DMS153 treated with DMSO at 0.1 percent for 48 hours (cell line): Measurements from ENCODE around the gene OLFML3.
A peak's percentile ranks its signal among the peaks of the same experiment; 100 is the strongest.
"Not testable (repeated sequence)": the region's sequence is repeated elsewhere in the genome, so short reads cannot be mapped to it uniquely, and the experiment has no call there.

Experiments
- DNase-seq: peaks from one replicate; lab custom pipeline; 2025; ENCODE audit not compliant: unreplicated experiment; lab: John Stamatoyannopoulos, UW

The OLFML3 gene

GRCh38 chr1:113978863-113979702 lies at the start of gene OLFML3:
Gene OLFML3, plus strand, starts transcription at chr1:113979474. Its CDS starts 43 bp downstream, at chr1:113979517.
- DNase-seq = peak; percentile 64

DNA sequence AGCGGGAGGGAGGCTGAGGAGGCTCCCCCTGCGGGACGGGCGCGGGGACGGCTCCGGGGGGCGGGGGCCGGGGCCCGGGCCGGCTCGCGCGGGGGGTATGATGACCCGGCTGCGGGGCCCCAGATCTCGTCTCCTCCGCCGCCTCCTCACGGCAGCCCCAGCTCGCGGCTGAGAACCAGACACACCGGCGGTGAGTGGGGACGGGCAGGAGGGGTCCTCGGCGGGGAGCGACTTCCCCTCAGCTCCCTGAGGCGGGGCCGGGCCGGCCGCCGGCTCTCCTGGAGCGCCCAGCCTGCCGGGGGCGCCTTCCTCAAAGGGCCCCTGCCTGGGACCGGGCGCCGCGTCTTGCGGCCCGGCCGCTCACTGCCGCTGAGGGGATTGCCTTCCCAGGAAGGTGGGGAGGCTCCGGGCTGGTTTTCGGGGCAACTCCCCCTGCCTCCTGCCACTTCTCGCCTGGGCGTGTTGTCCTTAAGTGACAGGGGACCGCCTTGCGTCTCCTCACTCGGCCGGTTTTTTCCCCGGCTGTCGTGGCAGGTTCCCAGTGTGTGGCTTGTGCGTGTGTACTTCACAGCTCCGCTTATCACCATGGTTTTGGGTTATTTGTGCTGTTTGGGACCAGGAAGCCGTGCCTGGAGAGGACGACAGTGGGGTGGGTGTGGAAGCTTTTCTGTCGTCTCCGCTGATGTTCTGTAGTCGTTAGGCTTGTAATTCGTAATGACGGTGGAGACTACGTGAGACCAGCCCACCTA lies 49.4 kb upstream of the OLFML3 start:
- no peak for DNase-seq

- no peak for DNase-seq
These were observed 48.6 kb upstream of the OLFML3 start for GRCh38 chr1:113930499-113931161.

DNA sequence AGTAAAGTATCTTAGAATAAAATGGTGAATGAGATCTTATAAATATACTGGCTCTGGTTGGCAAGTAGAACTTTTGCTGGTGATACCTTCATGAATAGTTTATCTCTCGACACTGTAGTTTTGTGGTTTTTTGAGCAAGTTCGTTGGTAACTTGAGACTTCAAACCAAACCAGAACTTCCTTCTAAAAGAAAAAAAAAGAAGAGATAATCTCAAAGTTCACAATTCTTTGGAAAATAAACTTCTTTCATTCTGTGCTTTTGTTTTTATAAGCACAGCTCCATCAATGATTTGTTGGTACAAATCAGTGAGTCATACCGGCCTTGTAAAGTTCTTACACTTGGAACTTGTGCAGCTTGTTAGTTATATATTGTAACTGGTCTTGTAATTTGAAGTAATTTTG lies 47.8 kb upstream of the OLFML3 start:
- no peak for DNase-seq

DNA sequence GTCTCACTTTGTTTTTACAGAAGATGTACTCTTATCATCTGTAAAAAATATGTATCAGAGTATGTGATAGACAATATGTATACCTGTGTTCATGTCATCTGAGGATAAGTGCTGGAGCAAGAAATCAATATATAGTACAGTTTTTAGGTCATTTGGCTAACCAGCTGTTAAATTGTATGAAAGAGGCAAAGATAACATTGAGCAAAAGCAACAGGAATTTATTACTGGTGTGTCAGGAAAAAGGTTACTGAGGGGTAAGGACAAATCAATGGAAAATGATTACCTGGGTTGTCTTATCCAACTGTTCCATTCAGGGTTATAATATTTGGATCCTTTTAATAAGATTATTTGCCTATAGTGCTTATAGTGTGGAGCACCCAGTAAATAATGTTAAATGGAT lies 45.3 kb upstream of the OLFML3 start:
- DNase-seq = no peak

DNA sequence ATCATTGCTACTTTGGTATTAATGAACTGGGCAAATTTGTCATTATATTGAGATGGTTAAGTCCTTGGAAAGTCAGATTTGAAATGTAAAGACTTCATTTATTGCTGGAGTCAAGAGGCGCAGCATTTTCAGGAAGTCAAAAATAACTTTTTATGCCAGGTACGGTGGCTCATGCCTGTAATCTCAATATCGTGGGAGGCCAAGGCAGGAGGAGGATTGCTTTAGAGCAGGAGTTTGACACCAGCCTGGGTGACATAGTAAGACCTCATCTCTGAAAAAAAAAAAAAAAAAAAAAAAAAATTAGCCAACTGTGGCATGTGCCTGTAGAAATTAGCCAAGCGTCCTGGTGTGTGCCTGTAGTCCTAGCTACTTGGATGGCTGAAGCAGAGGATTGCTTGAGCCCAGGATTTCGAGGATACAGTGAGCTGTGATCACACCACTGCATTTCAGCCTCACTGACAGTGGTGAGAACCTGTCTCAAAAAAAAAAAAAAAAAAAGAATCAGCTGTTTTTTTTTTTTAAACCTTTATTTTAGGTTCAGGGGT lies 44.7 kb upstream of the OLFML3 start:
- DNase-seq = no peak

GRCh38 chr1:113935176-113935575 lies 44.1 kb upstream of the OLFML3 start:
- DNase-seq = no peak

DNA sequence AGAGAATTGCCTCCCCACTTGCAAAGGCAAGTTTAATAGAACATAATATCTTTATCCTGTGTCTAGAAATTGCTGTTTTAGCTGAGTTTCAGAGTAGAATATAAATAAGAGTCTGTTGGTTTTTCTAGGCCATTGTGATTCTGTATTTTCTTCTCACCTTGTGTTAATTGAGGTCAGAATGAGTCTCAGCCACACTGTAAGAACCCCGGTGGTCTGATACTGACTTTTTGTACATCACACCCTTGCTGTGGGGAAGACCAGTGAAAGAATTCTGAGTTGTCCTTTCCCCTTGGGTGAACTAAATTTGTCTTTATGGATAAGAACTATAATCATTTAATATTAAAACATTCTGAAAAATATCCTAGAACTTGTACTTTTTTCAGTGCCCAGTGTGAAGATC lies 43.3 kb upstream of the OLFML3 start:
- DNase-seq = no peak

DNA sequence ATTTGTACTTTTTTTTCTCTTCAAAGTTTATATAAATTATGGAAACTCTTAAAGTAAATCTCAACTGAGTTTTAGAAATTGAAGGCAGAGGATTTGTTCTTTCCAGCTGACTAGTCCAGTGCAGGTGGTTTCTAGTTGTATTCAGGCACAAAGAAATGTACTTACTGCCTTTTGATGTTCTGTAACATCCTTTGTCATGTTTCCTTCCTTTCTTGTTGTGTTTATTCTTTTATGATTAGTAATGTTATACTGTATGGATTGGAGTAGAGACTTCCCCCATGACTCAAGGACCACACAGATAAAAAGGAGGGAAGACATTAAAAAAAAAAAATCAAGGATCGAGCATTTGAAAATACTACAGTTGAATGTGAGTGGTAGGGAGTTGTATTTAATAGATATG lies 42.1 kb upstream of the OLFML3 start:
- no peak for DNase-seq

DNA sequence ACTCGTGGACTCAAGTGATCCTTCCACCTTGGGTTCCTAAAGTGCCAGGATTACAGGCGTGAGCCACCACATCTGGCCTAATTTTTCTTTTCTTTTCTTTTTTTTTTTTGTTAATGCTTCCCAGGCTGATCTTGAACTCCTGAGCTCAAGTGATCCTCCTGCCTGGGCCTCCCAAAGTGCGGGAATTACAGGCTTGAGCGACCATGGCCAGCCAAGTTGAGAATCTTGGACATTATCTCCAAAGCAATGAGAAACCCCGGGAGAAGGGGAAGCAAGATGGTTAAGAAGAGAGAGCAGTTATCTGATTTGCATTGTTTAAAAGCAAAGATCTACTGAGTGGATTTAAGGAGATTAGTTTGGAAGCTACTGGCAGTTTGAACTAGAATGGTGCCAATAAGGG lies 41.1 kb upstream of the OLFML3 start:
- DNase-seq = no peak

DNA sequence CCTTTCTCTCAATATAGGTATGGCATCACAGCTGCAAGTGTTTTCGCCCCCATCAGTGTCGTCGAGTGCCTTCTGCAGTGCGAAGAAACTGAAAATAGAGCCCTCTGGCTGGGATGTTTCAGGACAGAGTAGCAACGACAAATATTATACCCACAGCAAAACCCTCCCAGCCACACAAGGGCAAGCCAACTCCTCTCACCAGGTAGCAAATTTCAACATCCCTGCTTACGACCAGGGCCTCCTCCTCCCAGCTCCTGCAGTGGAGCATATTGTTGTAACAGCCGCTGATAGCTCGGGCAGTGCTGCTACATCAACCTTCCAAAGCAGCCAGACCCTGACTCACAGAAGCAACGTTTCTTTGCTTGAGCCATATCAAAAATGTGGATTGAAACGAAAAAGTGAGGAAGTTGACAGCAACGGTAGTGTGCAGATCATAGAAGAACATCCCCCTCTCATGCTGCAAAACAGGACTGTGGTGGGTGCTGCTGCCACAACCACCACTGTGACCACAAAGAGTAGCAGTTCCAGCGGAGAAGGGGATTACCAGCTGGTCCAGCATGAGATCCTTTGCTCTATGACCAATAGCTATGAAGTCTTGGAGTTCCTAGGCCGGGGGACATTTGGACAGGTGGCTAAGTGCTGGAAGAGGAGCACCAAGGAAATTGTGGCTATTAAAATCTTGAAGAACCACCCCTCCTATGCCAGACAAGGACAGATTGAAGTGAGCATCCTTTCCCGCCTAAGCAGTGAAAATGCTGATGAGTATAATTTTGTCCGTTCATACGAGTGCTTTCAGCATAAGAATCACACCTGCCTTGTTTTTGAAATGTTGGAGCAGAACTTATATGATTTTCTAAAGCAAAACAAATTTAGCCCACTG lies 38.7 kb upstream of the OLFML3 start:
- DNase-seq = no peak

DNA sequence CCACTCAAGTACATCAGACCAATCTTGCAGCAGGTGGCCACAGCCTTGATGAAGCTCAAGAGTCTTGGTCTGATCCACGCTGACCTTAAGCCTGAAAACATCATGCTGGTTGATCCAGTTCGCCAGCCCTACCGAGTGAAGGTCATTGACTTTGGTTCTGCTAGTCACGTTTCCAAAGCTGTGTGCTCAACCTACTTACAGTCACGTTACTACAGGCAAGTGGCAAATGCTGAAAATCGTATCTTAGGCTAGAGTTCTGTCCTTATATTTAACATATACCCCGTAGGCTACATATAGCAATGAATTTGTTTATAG lies 38.1 kb upstream of the OLFML3 start:
- no peak for DNase-seq

- DNase-seq = no peak
These were observed 36.7 kb upstream of the OLFML3 start for GRCh38 chr1:113942527-113942926.

DNA sequence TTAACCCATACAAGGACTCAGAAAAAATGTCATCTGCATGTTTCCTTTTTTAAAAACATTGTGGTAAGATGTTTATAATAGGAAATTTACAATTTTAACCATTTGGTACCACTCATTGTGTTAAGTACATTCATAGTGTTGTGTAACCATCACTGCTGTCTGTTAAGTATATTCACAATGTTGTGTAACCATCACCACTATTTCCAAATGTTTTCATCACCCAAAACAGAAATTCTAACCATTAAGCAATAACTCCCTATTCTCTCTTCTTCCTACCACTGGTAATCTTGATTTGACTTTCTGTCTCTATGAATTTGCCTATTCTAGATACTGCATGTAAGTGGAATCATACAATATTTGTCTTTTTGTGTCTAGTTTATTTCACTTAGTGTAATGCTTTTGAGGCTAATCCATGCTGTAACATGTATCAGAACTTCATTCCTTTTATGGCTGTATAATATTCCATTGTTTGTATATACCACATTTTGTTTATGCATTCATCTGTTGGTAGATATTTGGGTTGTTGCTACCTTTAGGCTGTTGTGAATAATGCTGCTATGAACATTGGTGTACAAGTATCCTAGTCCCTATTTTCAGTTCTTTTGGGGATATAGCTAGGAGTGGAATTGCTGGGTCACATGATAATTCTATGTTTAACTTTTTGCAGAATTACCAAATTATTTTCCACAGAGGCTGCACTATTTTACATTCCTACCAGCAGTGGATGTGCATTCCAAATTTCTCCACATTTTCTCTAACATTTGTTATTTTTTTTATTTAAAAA lies 36.1 kb upstream of the OLFML3 start:
- DNase-seq = no peak

- no peak for DNase-seq
These were observed 33.9 kb upstream of the OLFML3 start for GRCh38 chr1:113945329-113945728.

- no peak for DNase-seq
These were observed 33.2 kb upstream of the OLFML3 start for GRCh38 chr1:113946112-113946511.

GRCh38 chr1:113946678-113947387 lies 32.4 kb upstream of the OLFML3 start:
- DNase-seq = no peak

GRCh38 chr1:113947388-113948107 lies 31.7 kb upstream of the OLFML3 start:
- no peak for DNase-seq

- DNase-seq = not testable (repeated sequence)
These were observed 31.1 kb upstream of the OLFML3 start for GRCh38 chr1:113948151-113948550.
